Measurements from ENCODE around the gene TRABD2B. TPM values are rescaled to one million over a fixed set of nuclear protein-coding genes. Genes with fewer than 3 reads are reported as not detected.

Gene TRABD2B
- total and polyA plus RNA-seq, 4 donors = 0.28 to 2.6 (median 1.3) TPM

- no peak overlapping the region for H3K27ac ChIP-seq (ENCODE audit: low read depth in 1 of 2, low read length in 2 of 2)
- no peaks in the 10 kb centered on the region for H3K36me3 ChIP-seq (ENCODE audit: control insufficient read depth in 4 of 4, insufficient read depth in 3 of 4, low read depth in 1 of 4, low read length in 3 of 4)
- DNase-seq (ENCODE audit: low spot score) = no peak
- H3K9ac ChIP-seq (ENCODE audit: low read depth in 1 of 2, low read length in 2 of 2) = no peak overlapping the region
- no peaks in the 10 kb centered on the region for H3K4me1 ChIP-seq (ENCODE audit: control insufficient read depth in 4 of 4, insufficient read depth in 4 of 4, low read length in 3 of 4)
- 81% methylated on average over 4 of the region's 4 CpGs for WGBS
- H3K4me3 ChIP-seq (ENCODE audit: low read depth in 1 of 3, low read length in 3 of 3) = no peak overlapping the region
- TF ChIP-seq FOXA2 (IDR thresholded peaks at IDR 0.05) = no peak
- no peak for TF ChIP-seq NR2F2 (IDR thresholded peaks at IDR 0.05)
- TF ChIP-seq HNF4A (conservative IDR thresholded peaks at IDR 0.05) = no peak
- no peak for TF ChIP-seq RAD21 (IDR thresholded peaks at IDR 0.05)
- TF ChIP-seq, protein P1, sequence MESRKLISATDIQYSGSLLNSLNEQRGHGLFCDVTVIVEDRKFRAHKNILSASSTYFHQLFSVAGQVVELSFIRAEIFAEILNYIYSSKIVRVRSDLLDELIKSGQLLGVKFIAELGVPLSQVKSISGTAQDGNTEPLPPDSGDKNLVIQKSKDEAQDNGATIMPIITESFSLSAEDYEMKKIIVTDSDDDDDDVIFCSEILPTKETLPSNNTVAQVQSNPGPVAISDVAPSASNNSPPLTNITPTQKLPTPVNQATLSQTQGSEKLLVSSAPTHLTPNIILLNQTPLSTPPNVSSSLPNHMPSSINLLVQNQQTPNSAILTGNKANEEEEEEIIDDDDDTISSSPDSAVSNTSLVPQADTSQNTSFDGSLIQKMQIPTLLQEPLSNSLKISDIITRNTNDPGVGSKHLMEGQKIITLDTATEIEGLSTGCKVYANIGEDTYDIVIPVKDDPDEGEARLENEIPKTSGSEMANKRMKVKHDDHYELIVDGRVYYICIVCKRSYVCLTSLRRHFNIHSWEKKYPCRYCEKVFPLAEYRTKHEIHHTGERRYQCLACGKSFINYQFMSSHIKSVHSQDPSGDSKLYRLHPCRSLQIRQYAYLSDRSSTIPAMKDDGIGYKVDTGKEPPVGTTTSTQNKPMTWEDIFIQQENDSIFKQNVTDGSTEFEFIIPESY (IDR thresholded peaks at IDR 0.05) = no peak
- no peak for TF ChIP-seq CTCF (IDR thresholded peaks at IDR 0.05; ENCODE audit: low read depth, low read length, missing input control)
- TF ChIP-seq, protein P2, sequence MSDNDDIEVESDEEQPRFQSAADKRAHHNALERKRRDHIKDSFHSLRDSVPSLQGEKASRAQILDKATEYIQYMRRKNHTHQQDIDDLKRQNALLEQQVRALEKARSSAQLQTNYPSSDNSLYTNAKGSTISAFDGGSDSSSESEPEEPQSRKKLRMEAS (IDR thresholded peaks at IDR 0.05) = no peak
- no peak for TF ChIP-seq TAF1 (conservative IDR thresholded peaks at IDR 0.05)
- TF ChIP-seq, protein P3, sequence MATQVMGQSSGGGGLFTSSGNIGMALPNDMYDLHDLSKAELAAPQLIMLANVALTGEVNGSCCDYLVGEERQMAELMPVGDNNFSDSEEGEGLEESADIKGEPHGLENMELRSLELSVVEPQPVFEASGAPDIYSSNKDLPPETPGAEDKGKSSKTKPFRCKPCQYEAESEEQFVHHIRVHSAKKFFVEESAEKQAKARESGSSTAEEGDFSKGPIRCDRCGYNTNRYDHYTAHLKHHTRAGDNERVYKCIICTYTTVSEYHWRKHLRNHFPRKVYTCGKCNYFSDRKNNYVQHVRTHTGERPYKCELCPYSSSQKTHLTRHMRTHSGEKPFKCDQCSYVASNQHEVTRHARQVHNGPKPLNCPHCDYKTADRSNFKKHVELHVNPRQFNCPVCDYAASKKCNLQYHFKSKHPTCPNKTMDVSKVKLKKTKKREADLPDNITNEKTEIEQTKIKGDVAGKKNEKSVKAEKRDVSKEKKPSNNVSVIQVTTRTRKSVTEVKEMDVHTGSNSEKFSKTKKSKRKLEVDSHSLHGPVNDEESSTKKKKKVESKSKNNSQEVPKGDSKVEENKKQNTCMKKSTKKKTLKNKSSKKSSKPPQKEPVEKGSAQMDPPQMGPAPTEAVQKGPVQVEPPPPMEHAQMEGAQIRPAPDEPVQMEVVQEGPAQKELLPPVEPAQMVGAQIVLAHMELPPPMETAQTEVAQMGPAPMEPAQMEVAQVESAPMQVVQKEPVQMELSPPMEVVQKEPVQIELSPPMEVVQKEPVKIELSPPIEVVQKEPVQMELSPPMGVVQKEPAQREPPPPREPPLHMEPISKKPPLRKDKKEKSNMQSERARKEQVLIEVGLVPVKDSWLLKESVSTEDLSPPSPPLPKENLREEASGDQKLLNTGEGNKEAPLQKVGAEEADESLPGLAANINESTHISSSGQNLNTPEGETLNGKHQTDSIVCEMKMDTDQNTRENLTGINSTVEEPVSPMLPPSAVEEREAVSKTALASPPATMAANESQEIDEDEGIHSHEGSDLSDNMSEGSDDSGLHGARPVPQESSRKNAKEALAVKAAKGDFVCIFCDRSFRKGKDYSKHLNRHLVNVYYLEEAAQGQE (IDR thresholded peaks at IDR 0.05) = no peak
- TF ChIP-seq RXRA (IDR thresholded peaks at IDR 0.05) = no peak
- TF ChIP-seq HNF4G (IDR thresholded peaks at IDR 0.05) = no peak
- no peak for TF ChIP-seq JUND (IDR thresholded peaks at IDR 0.05)
- H3K9me3 ChIP-seq (ENCODE audit: control insufficient read depth in 4 of 4, low read length in 3 of 4) = no peaks in the 10 kb centered on the region
- H3K27me3 ChIP-seq (ENCODE audit: control insufficient read depth in 4 of 4, insufficient read depth in 4 of 4, low read length in 3 of 4) = no peaks in the 10 kb centered on the region
Observed at GRCh38 chr1:47849005-47849521, 148.1 kb downstream of the TRABD2B start.

DNA sequence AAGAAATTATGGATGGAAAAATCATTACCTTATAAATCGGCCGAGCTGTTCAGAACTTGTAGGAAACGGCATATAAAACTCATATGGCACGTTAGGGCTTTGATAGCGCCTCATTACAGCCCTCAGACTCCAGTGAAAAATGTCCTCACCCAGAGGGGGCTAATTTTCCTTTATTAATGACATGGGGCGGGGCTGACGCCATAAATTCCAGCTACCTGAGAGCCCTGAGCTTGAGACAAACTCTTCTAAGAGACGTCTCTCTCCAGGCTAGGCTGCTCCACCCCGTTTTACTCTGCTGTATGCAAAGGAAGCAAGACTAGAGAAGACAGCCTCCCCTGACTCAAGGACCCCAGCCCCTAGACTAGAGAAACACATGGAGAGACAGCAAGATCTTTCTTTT lies 149.4 kb downstream of the TRABD2B start:
- no peaks in the 10 kb centered on the region for H3K9me3 ChIP-seq (ENCODE audit: control insufficient read depth in 4 of 4, low read length in 3 of 4)
- 96% methylated on average over 9 of the region's 9 CpGs for WGBS
- H3K27me3 ChIP-seq (ENCODE audit: control insufficient read depth in 4 of 4, insufficient read depth in 4 of 4, low read length in 3 of 4) = no peaks in the 10 kb centered on the region
- no peak for DNase-seq (ENCODE audit: low spot score)
- H3K36me3 ChIP-seq (ENCODE audit: control insufficient read depth in 4 of 4, insufficient read depth in 3 of 4, low read depth in 1 of 4, low read length in 3 of 4) = no peaks in the 10 kb centered on the region
- TF ChIP-seq HNF4G (IDR thresholded peaks at IDR 0.05) = no peak
- TF ChIP-seq, protein P2 (IDR thresholded peaks at IDR 0.05) = no peak
- TF ChIP-seq, protein P1 (IDR thresholded peaks at IDR 0.05) = no peak
- no peak for TF ChIP-seq EGR1 (IDR thresholded peaks at IDR 0.05; ENCODE audit: low read depth in 2 of 2)
- no peak for TF ChIP-seq NR2F2 (IDR thresholded peaks at IDR 0.05)
- TF ChIP-seq SP1 (IDR thresholded peaks at IDR 0.05) = no peak
- TF ChIP-seq RAD21 (IDR thresholded peaks at IDR 0.05) = no peak
- TF ChIP-seq JUND (IDR thresholded peaks at IDR 0.05) = no peak
- no peak for TF ChIP-seq GABPA (IDR thresholded peaks at IDR 0.05 in 1 of 2, conservative IDR thresholded peaks at IDR 0.05 in 1 of 2)
- TF ChIP-seq, protein P3 (IDR thresholded peaks at IDR 0.05) = no peak
- TF ChIP-seq FOXA1 (IDR thresholded peaks at IDR 0.05) = no peak
- no peak for TF ChIP-seq HNF4A (conservative IDR thresholded peaks at IDR 0.05)
- H3K9ac ChIP-seq (ENCODE audit: low read depth in 1 of 2, low read length in 2 of 2) = no peak overlapping the region
- no peak overlapping the region for H3K27ac ChIP-seq (ENCODE audit: low read depth in 1 of 2, low read length in 2 of 2)
- no peak overlapping the region for H3K4me3 ChIP-seq (ENCODE audit: low read depth in 1 of 3, low read length in 3 of 3)
- no peaks in the 10 kb centered on the region for H3K4me1 ChIP-seq (ENCODE audit: control insufficient read depth in 4 of 4, insufficient read depth in 4 of 4, low read length in 3 of 4)
